Kidney (tissue), 22 donors: ENCODE results near the gene TEX13A. TPM values are rescaled to one million over a fixed set of nuclear protein-coding genes. Genes with fewer than 3 reads are reported as not detected.

Experiments used
- DNase-seq, 5 donors: peaks; one replicate each; pipeline ENCODE4 v3.0.0-alpha.2; 2013 to 2020
- FAIRE-seq: peaks from 2 replicates; lab custom pipeline; 2012; peaks lifted over from hg19 to GRCh38; lab: Jason Lieb, UNC
- H3K27ac ChIP-seq, 2 donors: one replicate each; pipeline ENCODE4 v1.7.0; 2013; ENCODE audit warnings: low read depth in 2 of 2, low read length in 2 of 2, inconsistent platforms in 1 of 2
- H3K27me3 ChIP-seq: one replicate; pipeline ENCODE4 v1.7.1; 2013; ENCODE audit warnings: low read length, inconsistent platforms; ENCODE audit not compliant: control insufficient read depth, insufficient read depth
- H3K36me3 ChIP-seq, 3 donors: one replicate each; pipeline versions ENCODE4 v1.7.0 to v1.7.1; 2013; ENCODE audit warnings: low read length in 3 of 3, control low read depth in 1 of 3, inconsistent platforms in 1 of 3; ENCODE audit not compliant: insufficient read depth in 3 of 3, control insufficient read depth in 2 of 3
- H3K4me1 ChIP-seq, 3 donors: one replicate each; pipeline versions ENCODE4 v1.7.0 to v1.7.1; 2013; ENCODE audit warnings: low read length in 3 of 3, inconsistent platforms in 1 of 3, low read depth in 1 of 3; ENCODE audit not compliant: control insufficient read depth in 2 of 3, insufficient read depth in 2 of 3
- H3K4me3 ChIP-seq, 3 donors: one replicate each; pipeline versions ENCODE4 v1.7.0 to v1.8.1; 2013; ENCODE audit warnings: low read length in 3 of 3, control low read depth in 1 of 3, inconsistent platforms in 1 of 3
- H3K9ac ChIP-seq, 3 donors: one replicate each; pipeline versions ENCODE4 v1.7.0 to v1.7.1; 2013; ENCODE audit warnings: low read length in 3 of 3, control low read depth in 1 of 3, inconsistent platforms in 1 of 3
- H3K9me3 ChIP-seq, 3 donors: one replicate each; pipeline versions ENCODE4 v1.7.0 to v1.7.1; 2013; ENCODE audit warnings: low read length in 3 of 3, control low read depth in 1 of 3, inconsistent platforms in 1 of 3; ENCODE audit not compliant: control insufficient read depth in 2 of 3, insufficient read depth in 1 of 3
- CTCF ChIP-seq: IDR thresholded peaks from 3 replicates; pipeline ENCODE4 v1.5.1; 2012; ENCODE audit warnings: mild to moderate bottlenecking, moderate library complexity, borderline replicate concordance; ENCODE audit not compliant: insufficient read depth; ENCODE audit errors: extremely low read depth
- intact Hi-C: fragments of 100-400 bp; cut with DNase I; formaldehyde crosslinking; loops from one replicate; pipeline ENCODE4 v1.11.1; 2022
- long read RNA-seq, 10 donors: library from polyadenylated mRNA in 1 of 10; unstranded in 1 of 10; transcript quantifications; one replicate each; pipeline ENCODE4 v2.0.0 and lab custom pipeline, GENCODE V29; 2021 to 2026
- polyA plus RNA-seq: library from polyadenylated mRNA; stranded (reverse); fragments of 350-450 nt; fragmentation: Illumina TruSeq; extraction: RNeasy Lipid Tissue Mini Kit (QIAGEN cat#74804); gene quantifications from one replicate; pipeline ENCODE4 v1.2.3, GENCODE V29; 2014; ENCODE audit warnings: low read depth, low replicate concordance; ENCODE audit not compliant: insufficient read depth
- total RNA-seq: library from RNA; stranded (reverse); fragmentation: NEBNext Ultra II Directional; extraction: Animal tissue kit (Norgen Biotek cat#: 25700); gene quantifications from one replicate; pipeline ENCODE4 v1.2.1, GENCODE V29; 2021
- donor health status: control.
- donor health status: control.
- donor health status: control.
- donor health status: control.
- donor health status: control.
- donor health status: DM: yes; HTN: yes; CAD: no.
- donor health status: Normal renal cell carcinoma (clear cell type).

TEX13A gene, protein sequence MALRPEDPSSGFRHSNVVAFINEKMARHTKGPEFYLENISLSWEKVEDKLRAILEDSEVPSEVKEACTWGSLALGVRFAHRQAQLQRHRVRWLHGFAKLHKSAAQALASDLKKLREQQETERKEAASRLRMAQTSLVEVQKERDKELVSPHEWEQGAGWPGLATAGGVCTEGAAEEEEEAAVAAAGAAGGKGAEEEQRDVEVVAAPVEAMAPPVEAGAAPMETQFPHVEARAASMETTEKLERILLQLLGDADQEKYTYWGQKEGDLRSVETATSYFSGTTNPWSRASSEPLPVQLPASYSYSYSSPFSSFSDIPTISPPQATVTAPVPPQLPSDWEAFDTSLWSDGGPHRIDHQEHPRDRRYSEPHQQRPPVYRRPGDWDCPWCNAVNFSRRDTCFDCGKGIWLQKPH
- total RNA-seq (not detected), polyA plus RNA-seq (not detected)
- long read RNA-seq, donor 1 = 0 reads
- long read RNA-seq, donor 2 = 0 reads
- long read RNA-seq, donor 3 = 0 reads
- long read RNA-seq, donor 4 = 0 reads
- long read RNA-seq, donor 5 = 0 reads
- long read RNA-seq, donor 6 = 0 reads
- long read RNA-seq, donor 7 = 0 reads
- long read RNA-seq, donor 8 = 0 reads
- long read RNA-seq, donor 9 = 0 reads
- long read RNA-seq, donor 10 = 0 reads

DNA sequence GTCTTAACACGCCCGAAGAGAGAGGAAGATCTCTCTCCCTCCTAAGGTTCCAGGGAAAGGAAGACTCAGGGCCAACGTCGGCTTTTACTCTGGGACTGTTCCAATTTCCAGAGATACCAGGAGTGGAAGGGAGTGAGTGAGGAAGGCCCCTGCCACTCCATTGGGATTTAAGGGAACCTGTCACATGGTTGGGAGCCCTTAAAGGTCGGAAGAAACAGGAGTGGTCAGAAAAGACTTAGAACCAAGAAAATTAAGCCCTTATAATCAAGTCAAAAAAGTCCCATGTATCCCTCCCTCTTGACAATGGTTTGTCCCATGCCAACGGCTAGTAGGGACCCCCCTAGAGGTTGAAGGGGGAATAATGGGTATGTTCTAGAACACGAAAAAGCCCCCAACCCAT is at the start of gene TEX13A:
Gene TEX13A (minus strand): TSS at position 59 of the 400 bp plus-strand sequence. CDS start 297 bp downstream, outside the sequence.
- no peak within 1 kb of the TSS for H3K9ac ChIP-seq
- DNase-seq (no peak), FAIRE-seq (no peak)
- no peaks in the 10 kb centered on the region for H3K27me3 ChIP-seq
- no peaks in the 10 kb centered on the region for H3K4me1 ChIP-seq
- no peak for TF ChIP-seq CTCF
- H3K4me3 ChIP-seq = no peak within 1 kb of the TSS
- H3K9me3 ChIP-seq = no peaks in the 10 kb centered on the region
- H3K36me3 ChIP-seq = no peaks in the 10 kb centered on the region
- H3K27ac ChIP-seq = no peak within 1 kb of the TSS
- intact Hi-C loops = no loop called here

GRCh38 chrX:105269386-105269785 is 48.9 kb upstream of the TEX13A start:
- Histone ChIP-seq H3K27ac (no peak overlapping the region), H3K4me1 (no peaks in the 10 kb centered on the region), H3K9ac (no peak overlapping the region), H3K27me3 (no peaks in the 10 kb centered on the region), H3K4me3 (no peak overlapping the region), H3K36me3 (no peaks in the 10 kb centered on the region), H3K9me3 (no peaks in the 10 kb centered on the region)
- intact Hi-C loops = no loop called here
- FAIRE-seq (no peak), DNase-seq (no peak)
- TF ChIP-seq CTCF = no peak

DNA sequence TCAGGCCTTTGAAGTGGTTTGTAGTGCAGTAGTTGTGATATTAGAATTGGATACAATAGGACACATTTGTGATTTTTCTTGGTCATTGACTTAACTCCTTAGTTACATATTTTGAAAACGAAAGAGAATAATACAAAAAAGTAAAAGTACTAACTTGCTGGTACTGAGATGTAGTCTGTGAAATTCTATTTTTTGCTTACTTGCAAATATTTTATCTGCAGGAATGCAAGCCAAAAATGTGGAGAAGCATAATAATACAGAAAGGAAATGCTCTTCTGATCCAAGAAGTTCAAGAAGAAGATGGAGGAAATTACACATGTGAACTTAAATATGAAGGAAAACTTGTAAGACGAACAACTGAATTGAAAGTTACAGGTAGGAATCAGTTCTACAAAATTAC is 46.7 kb upstream of the TEX13A start:
- Histone ChIP-seq H3K9me3 (no peaks in the 10 kb centered on the region), H3K27ac (no peak overlapping the region), H3K9ac (no peak overlapping the region), H3K4me1 (no peaks in the 10 kb centered on the region), H3K4me3 (no peak overlapping the region), H3K27me3 (no peaks in the 10 kb centered on the region), H3K36me3 (no peaks in the 10 kb centered on the region)
- FAIRE-seq (no peak), DNase-seq (no peak)
- TF ChIP-seq CTCF = no peak
- intact Hi-C loops = no loop called here
